Measurements from ENCODE around the gene NSD2.
"Not testable (repeated sequence)": the region's sequence is repeated elsewhere in the genome, so short reads cannot be mapped to it uniquely, and the experiment has no call there.

Gene NSD2

GRCh38 chr4:1841887-1842210, 29.3 kb upstream of the NSD2 start:
- DNase-seq (ENCODE audit: low read depth, low spot score) = no peak

DNA sequence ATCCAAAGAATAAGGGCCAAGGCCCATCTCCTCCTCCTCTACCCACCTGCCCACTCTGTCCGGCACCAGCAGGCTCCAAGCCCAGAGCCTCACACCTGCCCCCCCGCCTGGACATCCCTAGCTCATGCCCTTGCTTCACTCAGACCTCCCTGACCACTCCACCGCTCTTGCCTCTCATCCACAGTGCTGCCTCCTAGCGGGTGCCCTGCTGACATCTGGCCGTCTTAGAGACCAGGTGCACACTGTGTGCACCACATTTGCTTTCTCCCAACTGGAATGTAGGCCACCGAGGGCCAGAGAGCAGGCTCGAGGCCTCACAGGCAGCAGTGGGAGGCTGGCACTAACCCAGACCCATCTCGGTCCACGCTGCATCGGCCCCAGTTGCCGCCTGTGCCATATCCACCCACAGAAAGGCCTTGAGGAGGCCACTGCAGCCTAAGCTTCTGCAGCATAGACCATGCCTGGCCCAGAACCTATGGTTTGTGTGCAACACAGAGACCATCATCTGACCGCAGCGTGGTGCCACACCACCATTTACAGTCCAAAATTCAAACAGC, 28.8 kb upstream of the NSD2 start:
- no peak for DNase-seq (ENCODE audit: low read depth, low spot score)

- DNase-seq (ENCODE audit: low read depth, low spot score) = peak; percentile 61
Observed at GRCh38 chr4:1842993-1843448, 28.2 kb upstream of the NSD2 start.

DNA sequence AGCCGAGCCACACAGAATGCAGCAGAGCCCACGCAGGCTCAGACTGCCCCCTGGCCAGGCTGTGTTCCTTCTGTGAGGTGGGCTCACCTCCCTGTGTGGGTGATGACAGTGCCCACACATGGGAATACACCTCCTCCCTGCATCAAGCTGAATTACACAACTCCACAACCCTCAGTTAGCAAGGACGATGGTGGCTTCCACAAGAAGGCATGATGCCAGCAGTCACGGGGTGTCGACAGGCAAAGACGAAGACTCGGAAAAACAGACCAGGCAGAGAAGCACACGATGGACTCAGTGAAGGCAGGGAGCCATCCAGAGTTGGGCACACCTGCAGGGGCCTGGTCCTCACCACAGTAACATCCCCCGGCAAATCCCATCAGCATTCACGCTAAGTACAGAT, 27.3 kb upstream of the NSD2 start:
- no peak for DNase-seq (ENCODE audit: low read depth, low spot score)

- DNase-seq (ENCODE audit: low read depth, low spot score) = not testable (repeated sequence)
Observed at GRCh38 chr4:1844618-1845017, 26.6 kb upstream of the NSD2 start.

DNA sequence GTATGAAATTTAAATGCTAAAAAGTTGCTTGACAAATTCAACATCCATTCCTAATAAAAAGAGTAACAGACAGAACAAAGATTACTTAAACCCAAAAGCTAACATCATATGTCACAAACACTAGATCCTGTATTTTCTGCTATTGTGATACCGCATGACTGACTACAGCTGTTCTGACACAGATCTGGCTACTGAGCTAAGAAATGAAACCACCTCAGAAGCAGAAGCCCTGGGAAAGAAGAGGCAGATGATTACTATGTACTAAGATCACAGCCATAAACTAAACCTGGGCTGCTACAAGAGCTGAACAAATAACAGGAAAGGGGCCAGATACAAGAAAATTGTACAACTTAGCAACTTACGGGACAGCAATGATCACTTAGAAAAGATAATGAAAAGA, 24.6 kb upstream of the NSD2 start:
- DNase-seq (ENCODE audit: low read depth, low spot score) = no peak

GRCh38 chr4:1850276-1850675, 20.9 kb upstream of the NSD2 start:
- no peak for DNase-seq (ENCODE audit: low read depth, low spot score)

DNA sequence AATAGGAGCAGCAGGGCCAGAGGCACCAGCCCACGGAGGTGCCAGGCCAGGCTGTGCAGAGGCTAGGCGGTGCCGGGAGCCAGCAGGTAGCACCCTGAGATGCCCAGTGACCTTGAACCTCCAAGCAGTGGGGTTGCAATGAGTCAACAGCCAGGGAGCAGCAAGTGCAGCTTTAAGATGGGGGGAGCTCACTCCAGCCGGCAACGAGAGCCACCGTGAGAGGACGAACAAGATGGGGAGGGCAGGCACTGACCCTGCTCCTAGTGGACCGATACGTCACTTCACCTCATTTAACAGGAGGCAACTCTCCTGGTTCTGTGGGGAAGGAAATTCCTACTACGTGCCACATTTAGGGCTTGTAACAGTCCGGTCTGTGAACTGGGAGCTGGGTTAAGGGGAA, 20.0 kb upstream of the NSD2 start:
- no peak for DNase-seq (ENCODE audit: low read depth, low spot score)

DNA sequence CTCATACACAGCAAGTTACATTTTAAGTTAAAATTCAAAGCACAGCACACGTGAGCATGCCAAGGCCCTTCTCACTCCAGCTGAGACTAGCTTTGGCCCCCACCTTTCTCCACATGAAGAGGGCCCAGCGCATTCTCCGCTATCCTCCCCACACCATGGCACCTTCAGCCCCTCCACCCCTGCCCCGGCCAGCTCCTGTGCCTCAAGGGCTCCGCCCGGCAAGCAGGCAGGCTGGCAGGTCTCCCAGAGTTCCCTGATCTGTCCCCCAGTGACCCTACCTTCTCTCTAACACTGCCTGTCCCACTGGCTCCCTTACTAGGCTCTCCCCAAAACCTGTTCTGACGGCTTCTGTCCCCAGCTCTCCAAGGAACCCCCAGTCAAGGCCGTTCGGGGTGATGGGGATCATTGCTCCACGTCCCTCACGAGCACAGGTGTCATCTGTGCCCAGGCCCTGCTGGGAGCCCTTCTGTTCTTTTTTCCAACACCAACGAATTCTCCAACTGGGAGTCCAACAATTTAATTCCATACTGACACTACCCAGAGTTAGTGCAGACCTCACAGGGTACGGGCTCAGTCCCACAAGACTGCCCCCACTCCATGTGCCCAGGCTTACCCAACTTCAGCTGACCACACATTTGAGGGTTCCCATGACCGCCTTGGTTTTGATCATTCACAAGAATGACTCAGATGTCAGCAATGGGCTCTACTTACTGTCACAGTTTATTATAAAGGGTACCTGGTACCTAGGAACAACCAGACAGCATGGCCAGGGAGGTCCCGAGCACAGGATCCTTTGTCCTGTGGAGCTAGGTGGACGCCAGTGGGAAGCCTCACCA, 19.4 kb upstream of the NSD2 start:
- DNase-seq (ENCODE audit: low read depth, low spot score) = no peak

DNA sequence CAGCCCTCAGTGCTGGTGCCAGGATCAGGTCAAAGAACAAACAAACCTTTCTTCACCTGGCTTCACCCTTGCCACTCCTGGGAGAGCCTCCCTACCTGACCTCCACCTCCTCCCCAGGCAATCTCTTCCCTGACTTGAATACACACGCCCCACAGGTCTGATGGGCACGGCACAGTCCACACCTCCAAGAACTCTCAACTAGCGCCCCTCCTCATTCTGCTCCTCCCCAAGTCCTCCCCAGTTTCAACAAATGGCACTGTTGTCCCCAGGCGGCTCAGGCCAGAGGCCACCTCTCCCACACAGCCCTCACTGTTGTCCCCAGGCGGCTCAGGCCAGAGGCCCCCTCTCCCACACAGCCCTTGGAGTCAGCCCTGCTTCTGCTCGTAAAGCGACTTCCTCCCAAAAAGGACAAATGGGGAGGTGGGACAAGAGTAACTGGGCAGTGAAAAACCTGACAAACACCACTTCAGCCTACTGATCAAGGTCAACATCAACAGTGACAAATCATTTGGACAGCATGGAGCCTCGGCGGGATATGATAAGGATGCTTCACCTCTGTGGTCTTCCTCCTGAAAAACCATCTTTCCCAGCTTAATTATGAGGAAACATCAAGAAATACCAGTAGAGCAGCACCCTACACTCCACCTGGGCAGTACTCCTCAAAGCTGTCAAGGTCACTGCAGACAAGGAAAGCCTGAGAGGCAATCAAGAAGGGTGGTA, 18.1 kb upstream of the NSD2 start:
- DNase-seq (ENCODE audit: low read depth, low spot score) = no peak

DNA sequence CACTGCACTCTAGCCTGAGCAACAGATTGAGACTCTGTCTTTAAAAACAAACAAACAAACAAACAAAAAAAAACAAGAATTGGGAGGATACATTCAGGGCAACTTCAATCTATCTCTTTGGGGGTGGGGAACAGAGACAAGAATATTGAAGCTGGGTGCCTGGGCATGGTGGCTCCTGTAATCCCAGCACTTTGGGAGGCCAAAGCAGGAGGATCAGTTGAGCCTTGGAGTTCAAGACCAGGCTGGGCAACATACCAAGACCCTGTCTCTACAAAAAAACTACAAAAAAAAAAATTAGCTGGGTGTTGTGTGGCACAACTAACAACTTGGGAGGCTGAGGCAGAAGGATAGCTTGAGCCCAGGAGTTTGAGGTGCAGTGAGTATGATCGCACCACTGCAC, 16.4 kb upstream of the NSD2 start:
- DNase-seq (ENCODE audit: low read depth, low spot score) = no peak

GRCh38 chr4:1855333-1856070, 15.7 kb upstream of the NSD2 start:
- DNase-seq (ENCODE audit: low read depth, low spot score) = no peak

DNA sequence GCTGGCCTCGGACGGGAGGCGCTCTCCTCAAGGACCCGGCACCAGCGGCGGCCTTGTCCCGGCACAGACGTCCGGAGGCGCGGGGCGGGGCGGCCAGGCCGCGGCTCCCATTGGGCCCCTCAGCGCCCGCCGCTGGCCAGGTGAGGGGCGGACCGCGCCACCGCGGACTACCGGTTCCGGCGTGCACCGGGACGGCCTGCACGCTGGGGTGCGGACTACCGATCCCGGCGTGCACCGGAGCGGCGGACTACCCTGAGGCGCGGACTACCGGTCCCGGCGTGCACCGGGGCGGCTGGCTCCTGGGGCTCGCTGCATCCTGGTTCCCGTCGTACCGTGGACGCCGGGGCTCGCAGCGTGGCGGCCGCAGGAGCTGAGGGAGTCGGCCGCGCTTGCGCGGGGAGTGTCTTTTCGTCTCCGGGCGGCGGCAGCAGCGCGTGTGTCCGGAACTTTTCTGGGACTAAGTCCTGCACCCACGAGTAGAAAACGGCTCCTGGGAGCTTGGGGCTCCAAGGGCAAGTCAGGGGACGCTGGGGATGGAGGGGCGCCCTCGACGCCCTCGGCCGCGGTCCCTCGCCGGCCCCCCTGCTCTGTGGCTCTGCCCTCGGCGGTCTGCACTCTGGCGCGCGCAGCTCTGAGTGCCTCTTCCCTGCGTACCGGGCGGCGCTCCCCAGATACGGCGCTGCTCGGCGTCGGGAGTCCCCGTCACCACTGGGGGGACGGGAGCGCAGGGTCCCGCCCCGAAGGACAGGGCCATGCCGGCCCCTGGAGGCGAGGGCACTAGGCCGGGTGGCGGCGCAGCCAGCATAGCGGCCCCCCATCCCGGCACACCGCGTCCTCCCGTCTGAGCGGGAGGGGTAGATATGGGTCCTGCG, 14.9 kb upstream of the NSD2 start, which contains the start of gene LETM1:
TSS of gene LETM1 (minus strand) at position 86 of the 872 bp plus-strand sequence. CDS start 206 bp downstream, outside the sequence.
- peak; percentile 86 for DNase-seq (ENCODE audit: low read depth, low spot score)

- DNase-seq (ENCODE audit: low read depth, low spot score) = no peak
Observed at GRCh38 chr4:1856943-1857699, 14.1 kb upstream of the NSD2 start.

DNA sequence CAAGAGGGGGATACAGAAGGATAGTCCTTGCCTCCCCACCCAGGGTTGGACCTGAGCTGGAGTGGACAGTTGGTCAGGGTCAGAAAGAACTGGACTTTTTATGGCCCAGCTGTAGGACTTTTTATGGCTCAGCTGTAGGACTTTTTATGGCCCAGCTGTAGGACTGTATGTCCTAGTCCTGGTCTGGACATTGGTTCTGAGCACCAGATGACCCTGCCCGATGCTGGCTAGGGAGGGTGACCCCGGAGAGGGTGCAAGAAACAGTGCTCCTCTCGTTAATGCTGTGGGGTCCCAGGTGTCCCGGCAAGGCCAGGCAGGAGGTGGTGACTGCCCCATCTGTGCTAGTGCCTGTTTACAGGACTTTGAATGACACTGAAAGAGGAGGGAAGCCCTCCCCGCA, 13.3 kb upstream of the NSD2 start:
- no peak for DNase-seq (ENCODE audit: low read depth, low spot score)

DNA sequence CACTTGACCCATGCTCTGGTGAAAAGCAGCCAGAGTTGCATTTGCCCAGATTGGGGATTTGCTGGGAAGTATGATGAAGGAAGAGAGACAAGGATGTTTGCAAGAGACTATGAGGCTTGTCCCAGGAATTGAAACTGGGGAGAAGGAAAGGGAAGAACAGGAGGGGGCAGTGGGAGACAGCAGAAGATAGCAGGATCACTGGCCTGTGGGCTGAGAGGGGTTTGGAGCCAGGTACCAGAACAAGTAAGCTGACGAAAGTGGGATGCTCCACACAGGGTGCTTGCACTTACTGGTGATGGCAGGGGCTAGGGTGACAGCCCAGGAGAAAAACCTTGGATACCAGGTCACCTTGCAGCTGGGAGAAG, 11.8 kb upstream of the NSD2 start:
- DNase-seq (ENCODE audit: low read depth, low spot score) = no peak

DNA sequence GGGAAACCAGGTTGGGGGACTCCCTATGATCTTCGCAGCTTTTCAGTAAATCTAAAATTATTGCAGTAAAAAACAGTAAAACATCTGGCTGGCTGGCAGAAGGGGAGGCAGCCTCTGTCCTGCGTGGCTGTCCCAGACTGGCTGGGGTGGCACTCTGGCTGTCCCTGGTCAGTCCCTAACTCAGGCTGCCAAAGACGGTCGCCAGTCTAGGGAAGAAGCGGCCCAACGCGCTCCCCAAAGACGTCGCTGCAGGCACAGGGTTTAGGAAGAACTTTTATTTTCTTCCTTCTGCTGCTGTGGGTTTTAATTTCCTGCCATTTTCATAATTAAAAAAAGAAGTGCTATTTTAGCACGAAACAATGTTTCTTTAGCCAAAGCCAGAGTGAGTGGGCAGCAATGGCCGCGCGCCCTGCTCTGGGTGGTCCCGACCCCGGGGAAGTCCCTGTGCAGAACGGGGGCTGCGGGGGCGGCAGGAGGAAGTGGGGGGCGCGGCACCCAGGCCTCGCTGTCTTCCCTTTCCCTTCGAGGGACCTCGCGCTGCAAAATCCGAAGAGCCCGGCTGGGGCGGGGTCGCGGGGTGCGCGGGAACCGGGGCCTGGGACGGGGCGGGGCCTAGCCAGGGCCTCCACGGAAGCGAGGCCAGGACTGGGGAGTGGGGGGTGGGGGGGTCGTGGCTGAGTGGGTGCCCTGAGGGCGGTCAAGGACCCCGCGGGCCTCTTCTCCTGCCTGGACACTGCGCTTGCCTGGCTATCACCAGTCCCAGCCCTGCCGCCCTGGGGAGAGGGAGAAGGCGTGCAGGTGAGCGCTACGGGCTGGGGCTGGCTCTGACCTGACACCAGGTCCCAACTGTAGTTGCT, 8.9 kb upstream of the NSD2 start:
- no peak for DNase-seq (ENCODE audit: low read depth, low spot score)

- DNase-seq (ENCODE audit: low read depth, low spot score) = no peak
Observed at GRCh38 chr4:1862961-1863296, 8.3 kb upstream of the NSD2 start.

DNA sequence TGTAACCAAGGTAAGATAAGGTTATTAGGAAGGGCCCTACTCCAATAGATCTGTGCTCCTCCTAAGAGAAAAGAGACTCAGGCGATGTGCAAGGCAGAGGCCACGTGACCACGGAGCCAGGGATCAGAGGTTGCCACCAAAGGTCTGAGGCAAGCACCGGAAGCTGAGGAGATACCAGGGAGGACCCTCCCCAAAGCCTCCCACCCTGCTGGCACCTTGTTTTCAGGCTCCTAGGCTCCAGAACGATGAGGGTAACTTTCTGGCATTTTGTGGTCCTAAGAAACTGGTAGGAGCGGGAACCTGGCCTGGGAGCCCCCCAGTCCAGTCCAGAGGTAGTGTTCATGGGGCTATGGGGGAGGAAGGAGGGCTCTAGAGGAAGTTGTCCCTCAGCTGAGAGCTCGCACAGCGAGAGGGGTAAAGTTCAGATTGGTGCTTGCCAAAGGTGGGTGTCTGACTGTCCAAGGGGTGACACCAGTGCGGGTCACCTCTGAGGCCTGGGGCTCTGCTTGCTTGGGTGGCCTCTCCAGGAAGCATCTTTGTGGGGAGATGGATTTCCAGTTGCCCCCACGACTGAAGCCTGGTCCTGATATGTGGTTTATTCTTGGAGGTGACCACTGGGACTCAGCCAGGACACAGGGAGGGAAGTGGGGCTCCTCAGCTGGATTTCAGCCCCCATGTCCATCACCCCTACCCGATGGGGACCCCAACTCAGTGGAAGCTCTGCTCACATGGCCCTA, 7.7 kb upstream of the NSD2 start:
- no peak for DNase-seq (ENCODE audit: low read depth, low spot score)

Measured in brain pericyte (primary cell).